PC-9 (cell line): ENCODE data around the gene CPHXL2. TPM values are rescaled to one million over a fixed set of nuclear protein-coding genes. Genes with fewer than 3 reads are reported as not detected.

Source experiments
- BruUV-seq: library from RNA; stranded (reverse); fragments of 400-500 nt; replicated peaks from 2 replicates; lab custom pipeline; 2021; lab: Mats Ljungman, UMichigan
- CTCF ChIA-PET: fragments of 300-600 bp; sonication (Branson Sonifier 250); formaldehyde crosslinking; loops from one replicate; lab custom pipeline; 2022; ENCODE audit warnings: antibody characterized with exemption; lab: Charles Lee
- POLR2A ChIA-PET: fragments of 300-600 bp; sonication (Branson Sonifier 250); formaldehyde crosslinking; loops from one replicate; lab custom pipeline; 2022; ENCODE audit warnings: antibody characterized with exemption; ENCODE audit not compliant: unreplicated experiment; lab: Charles Lee
- DNase-seq, 2 experiments: peaks; one replicate each; pipeline versions ENCODE4 v3.0.0 to v3.0.0-alpha.2; 2015 to 2022; ENCODE audit warnings: mixed read lengths in 1 of 2
- H2AFZ ChIP-seq: fragments of 200-600 bp; sonication (generic); 2 replicates; pipeline ENCODE4 v1.8.1; 2017; ENCODE audit warnings: antibody characterized with exemption
- H3F3A ChIP-seq: fragments of 200-600 bp; sonication (generic); 2 replicates; pipeline ENCODE4 v1.8.1; 2017; ENCODE audit warnings: antibody characterized with exemption, mild to moderate bottlenecking, low read depth; ENCODE audit not compliant: insufficient read depth
- H3K27ac ChIP-seq: fragments of 200-600 bp; sonication (generic); 2 replicates; pipeline ENCODE4 v1.6.1; 2016; ENCODE audit warnings: mixed run types
- H3K27me3 ChIP-seq: fragments of 200-600 bp; sonication (generic); 2 replicates; pipeline ENCODE4 v1.6.1; 2016; ENCODE audit warnings: low read depth, mixed run types; ENCODE audit not compliant: insufficient read depth
- H3K36me3 ChIP-seq: fragments of 200-600 bp; sonication (generic); 2 replicates; pipeline ENCODE4 v1.6.1; 2016; ENCODE audit warnings: low read depth, mixed run types
- H3K4me1 ChIP-seq: fragments of 200-600 bp; sonication (generic); replicated peaks from 2 replicates; pipeline ENCODE4 v1.6.1; 2016; ENCODE audit warnings: mixed run types; ENCODE audit not compliant: insufficient read depth
- H3K4me2 ChIP-seq: fragments of 200-600 bp; sonication (generic); 2 replicates; pipeline ENCODE4 v1.6.1; 2017; ENCODE audit warnings: mixed run types
- H3K4me3 ChIP-seq: fragments of 200-600 bp; sonication (generic); 2 replicates; pipeline ENCODE4 v1.6.1; 2016; ENCODE audit warnings: mixed run types
- H3K79me2 ChIP-seq: fragments of 200-600 bp; sonication (generic); 2 replicates; pipeline ENCODE4 v1.6.1; 2017; ENCODE audit warnings: low read depth, mixed run types
- H3K9me2 ChIP-seq: fragments of 200-600 bp; sonication (generic); 2 replicates; pipeline ENCODE4 v1.8.1; 2017; ENCODE audit warnings: mild to moderate bottlenecking; ENCODE audit not compliant: insufficient read depth
- H3K9me3 ChIP-seq: fragments of 200-600 bp; sonication (generic); 2 replicates; pipeline ENCODE4 v1.8.1; 2016; ENCODE audit warnings: low read depth; ENCODE audit not compliant: insufficient read depth
- H4K20me1 ChIP-seq: fragments of 200-600 bp; sonication (generic); 2 replicates; pipeline ENCODE4 v1.8.1; 2017; ENCODE audit not compliant: insufficient read depth
- CTCF ChIP-seq: fragments of 200-600 bp; sonication (generic); conservative IDR thresholded peaks from 2 replicates; pipeline ENCODE4 v1.6.1; 2017; ENCODE audit warnings: mixed run types, antibody characterized with exemption, mild to moderate bottlenecking, moderate library complexity
- EZH2 ChIP-seq: fragments of 200-600 bp; sonication (generic); IDR thresholded peaks from 2 replicates; pipeline ENCODE4 v1.8.0; 2017; ENCODE audit warnings: antibody characterized with exemption, low read depth
- intact Hi-C: fragments of 100-400 bp; cut with micrococcal nuclease; formaldehyde crosslinking; loops from one replicate; pipeline ENCODE4 v1.10.0; 2022; ENCODE audit not compliant: unreplicated experiment
- total RNA-seq: library from RNA; stranded (reverse); gene quantifications from 2 replicates; pipeline ENCODE4 v1.2.3, GENCODE V29; 2021

CPHXL2 gene
- total RNA-seq, 1 experiment from 2014 or later: not detected

GRCh38 chr16:75640598-75640997 lies 36.2 kb downstream of the CPHXL2 start:
- intact Hi-C loops: no loop called here
- H4K20me1 ChIP-seq: peaks cover 25% of the 10 kb centered on the region
- H3K4me3 ChIP-seq: no peak overlapping the region
- no peaks in the 10 kb centered on the region; the same call in 1 of the 2 replicates for H3F3A ChIP-seq
- no peak for TF ChIP-seq EZH2
- no peaks in the 10 kb centered on the region for H3K4me1 ChIP-seq
- H2AFZ ChIP-seq: no peak overlapping the region
- CTCF ChIA-PET: no interaction called here
- peaks cover 34% of the 10 kb centered on the region for H3K79me2 ChIP-seq
- no peaks in the 10 kb centered on the region for H3K9me2 ChIP-seq
- H3K4me2 ChIP-seq: no peak overlapping the region
- H3K9me3 ChIP-seq: no peaks in the 10 kb centered on the region
- no peak for DNase-seq
- H3K36me3 ChIP-seq: peaks cover 47% of the 10 kb centered on the region
- POLR2A ChIA-PET: no interaction called here
- no TSS peak for BruUV-seq
- no peaks in the 10 kb centered on the region for H3K27me3 ChIP-seq
- H3K27ac ChIP-seq: no peak overlapping the region

GRCh38 chr16:75635036-75635435 lies 41.8 kb downstream of the CPHXL2 start:
- H3K9me2 ChIP-seq: no peaks in the 10 kb centered on the region
- no peak for TF ChIP-seq EZH2
- no peak for TF ChIP-seq CTCF
- H3K79me2 ChIP-seq: no peaks in the 10 kb centered on the region
- no peaks in the 10 kb centered on the region for H3K9me3 ChIP-seq
- H3K4me1 ChIP-seq: no peaks in the 10 kb centered on the region
- no peak overlapping the region for H2AFZ ChIP-seq
- peaks cover 55% of the 10 kb centered on the region for H3K36me3 ChIP-seq
- H3K27me3 ChIP-seq: no peaks in the 10 kb centered on the region
- BruUV-seq: no TSS peak
- ChIA-PET CTCF (interaction anchor here (0.6 kb wide), 1 partner anchor 36 kb away, joined by 13 read pairs; no protein-coding TSS in a partner anchor), POLR2A (no interaction called here)
- no peak for DNase-seq
- no peak overlapping the region for H3K4me3 ChIP-seq
- intact Hi-C loops: no loop called here
- H3F3A ChIP-seq: no peaks in the 10 kb centered on the region; the same call in 1 of the 2 replicates
- H3K4me2 ChIP-seq: no peak overlapping the region
- no peak overlapping the region for H3K27ac ChIP-seq
- H4K20me1 ChIP-seq: no peaks in the 10 kb centered on the region; the same call in 1 of the 2 replicates

- Histone ChIP-seq H3K79me2 (no peaks in the 10 kb centered on the region), H3K4me3 (no peak overlapping the region), H3K27ac (no peak overlapping the region), H3K4me1 (no peaks in the 10 kb centered on the region), H3K9me2 (no peaks in the 10 kb centered on the region), H3K36me3 (peaks cover 48% of the 10 kb centered on the region), H3K27me3 (no peaks in the 10 kb centered on the region), H3K9me3 (no peaks in the 10 kb centered on the region), H4K20me1 (no peaks in the 10 kb centered on the region; the same call in 1 of the 2 replicates), H3K4me2 (no peak overlapping the region), H3F3A (peaks cover 5% of the 10 kb centered on the region; the same call in 1 of the 2 replicates), H2AFZ (no peak overlapping the region)
- no TSS peak for BruUV-seq
- CTCF ChIA-PET: interaction anchor here (0.6 kb wide), 1 partner anchor 13 kb away, joined by 3 read pairs; no protein-coding TSS in a partner anchor
- intact Hi-C loops: no loop called here
- POLR2A ChIA-PET: interaction anchor here (0.7 kb wide), 1 partner anchor 48 kb away, joined by 3 read pairs; no protein-coding TSS in a partner anchor
- TF ChIP-seq CTCF (no peak), EZH2 (no peak)
- no peak for DNase-seq
These were observed 44.0 kb downstream of the CPHXL2 start for GRCh38 chr16:75632857-75633256.
